HG03108 (cell line): ENCODE data around the gene CUEDC2.
"Not testable (repeated sequence)": the region's sequence is repeated elsewhere in the genome, so short reads cannot be mapped to it uniquely, and the experiment has no call there.

Experiments
- ATAC-seq: cut with Tn5 transposase; IDR thresholded peaks from one replicate; pipeline ENCODE4 v1.9.1; 2021; ENCODE audit warnings: moderate library complexity; ENCODE audit not compliant: unreplicated experiment

The CUEDC2 gene

GRCh38 chr10:102455893-102456471 lies 23.6 kb upstream of the CUEDC2 start:
- ATAC-seq = no peak

DNA sequence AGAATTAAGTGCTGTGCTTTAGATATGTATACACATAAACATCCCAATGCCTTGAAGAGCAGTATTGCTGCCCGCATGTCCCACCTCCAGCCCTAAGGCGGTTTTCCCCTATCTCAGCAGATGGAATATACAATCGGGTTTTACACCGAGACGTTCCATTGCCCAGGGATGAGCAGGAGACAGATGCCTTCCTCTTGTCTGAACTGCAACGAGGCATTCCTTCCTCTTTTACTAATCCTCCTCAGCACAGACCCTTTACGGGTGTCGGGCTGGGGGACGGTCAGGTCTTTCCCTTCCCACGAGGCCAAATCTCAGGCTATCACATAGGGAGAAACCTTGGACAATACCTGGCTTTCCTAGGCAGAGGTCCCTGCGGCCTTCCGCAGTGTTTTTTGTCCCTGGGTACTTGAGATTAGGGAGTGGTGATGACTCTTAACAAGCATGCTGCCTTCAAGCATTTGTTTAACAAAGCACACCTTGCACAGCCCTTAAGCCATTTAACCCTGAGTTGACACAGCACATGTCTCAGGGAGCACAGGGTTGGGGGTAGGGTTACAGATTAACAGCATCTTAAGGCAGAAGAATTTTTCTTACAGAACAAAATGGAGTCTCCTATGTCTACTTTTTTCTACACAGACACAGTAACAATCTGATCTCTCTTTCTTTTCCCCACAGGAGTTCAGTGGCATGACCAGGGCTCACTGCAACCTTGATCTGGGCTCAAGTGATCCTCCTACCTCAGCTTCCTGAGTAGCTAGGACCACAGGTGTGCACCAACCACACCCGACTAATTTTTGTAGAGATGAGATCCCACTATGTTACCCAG lies 22.5 kb upstream of the CUEDC2 start:
- not testable (repeated sequence) for ATAC-seq

DNA sequence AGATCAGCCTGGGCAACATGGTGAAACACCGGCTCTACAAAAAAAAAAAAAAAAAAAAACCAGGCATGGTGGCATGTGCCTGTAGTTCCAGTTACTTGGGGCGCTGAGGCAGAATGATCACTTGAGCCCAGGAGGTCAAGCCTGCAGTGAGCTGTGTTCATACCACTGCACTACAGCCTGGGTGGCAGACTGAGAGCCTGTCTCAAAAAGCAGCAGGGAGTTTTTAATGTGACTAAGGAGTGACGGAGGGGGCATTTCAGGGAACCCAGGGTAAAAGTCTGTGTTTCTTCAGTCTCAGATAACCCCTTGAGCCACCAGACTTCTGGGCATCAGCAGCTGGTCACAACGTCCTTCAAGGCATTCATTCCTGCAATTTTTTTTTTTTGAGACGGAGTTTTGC lies 21.1 kb upstream of the CUEDC2 start:
- ATAC-seq = no peak

DNA sequence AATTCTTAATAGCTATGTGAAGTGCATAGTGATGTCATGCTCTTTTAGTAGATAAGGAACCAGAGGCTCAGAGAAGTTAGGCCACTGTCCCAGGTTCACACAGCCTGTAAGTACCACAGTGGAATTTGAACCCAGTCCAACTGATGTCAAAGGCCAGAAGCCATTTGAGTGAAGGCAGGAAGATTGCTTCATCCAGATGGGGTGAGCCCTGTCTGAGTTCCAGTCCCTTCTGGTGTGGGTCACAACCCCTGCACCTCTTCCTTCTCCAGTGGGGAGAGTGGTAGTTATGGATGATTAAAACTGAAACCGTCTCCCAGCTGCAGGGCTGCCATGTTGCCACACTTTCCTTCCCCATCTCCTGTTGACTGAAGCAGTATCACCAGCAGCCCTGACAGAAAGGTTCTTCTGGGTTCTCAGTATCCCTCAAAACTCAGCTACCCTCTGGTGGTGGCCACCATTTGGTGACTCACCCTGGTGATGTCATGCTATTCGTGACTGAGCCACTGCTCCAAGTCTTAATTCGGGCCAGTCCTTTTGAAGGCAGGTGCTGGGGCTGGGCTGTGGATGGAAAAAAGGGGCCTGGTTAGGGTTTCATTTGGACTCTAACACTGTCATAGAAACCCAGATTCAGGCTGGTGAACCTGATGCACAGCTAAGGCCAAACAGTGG lies 20.4 kb upstream of the CUEDC2 start:
- ATAC-seq = no peak

DNA sequence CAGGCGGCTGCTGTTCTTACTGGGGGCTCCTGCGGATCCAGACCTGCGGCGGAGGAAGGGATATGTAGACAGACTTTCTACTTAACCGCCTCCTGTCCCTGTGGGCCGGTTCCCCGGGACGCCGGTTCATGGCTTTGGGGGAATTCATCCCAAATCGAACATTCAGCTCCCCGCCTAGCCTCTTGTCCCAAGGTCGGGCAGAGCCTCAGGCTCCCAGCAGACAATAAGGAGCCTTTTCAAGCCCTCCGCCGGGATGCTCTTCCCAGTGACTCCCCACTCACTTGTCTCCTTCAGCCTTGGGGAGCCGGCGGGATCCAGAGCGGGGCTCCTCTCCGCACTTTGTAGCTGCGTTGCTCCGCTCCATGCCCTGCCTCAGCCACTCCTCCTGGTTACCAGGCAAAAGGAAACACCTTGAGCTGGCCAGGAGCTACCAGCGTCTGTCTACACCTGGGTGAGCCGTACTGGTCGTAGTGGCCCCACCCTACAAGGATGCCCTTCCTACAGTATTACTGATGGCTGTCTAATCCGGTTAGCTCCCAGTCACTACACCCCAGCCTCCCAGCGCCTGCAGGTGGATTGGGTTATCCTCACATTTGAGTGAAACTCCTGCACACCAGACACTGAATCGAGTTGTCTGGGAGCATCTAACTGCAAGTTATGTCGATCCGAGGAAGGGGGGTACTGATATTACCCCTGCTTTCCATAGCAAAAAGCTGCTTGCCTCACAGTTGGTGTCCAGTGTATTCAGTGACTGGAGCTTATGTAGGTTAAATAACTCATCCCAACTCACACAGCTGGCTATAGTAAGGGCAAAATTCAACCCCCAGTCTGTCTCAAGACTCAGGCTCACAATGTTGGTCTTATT lies 19.0 kb upstream of the CUEDC2 start, which contains the start of gene C10orf95:
Gene C10orf95, minus strand, starts transcription at position 439 of the 865 bp plus-strand sequence. CDS start 450 bp downstream, outside the sequence.
- ATAC-seq = no peak

GRCh38 chr10:102450374-102451104 lies 18.2 kb upstream of the CUEDC2 start:
- ATAC-seq = peak; percentile 70

GRCh38 chr10:102450124-102450373 lies 17.7 kb upstream of the CUEDC2 start:
- ATAC-seq = no peak

DNA sequence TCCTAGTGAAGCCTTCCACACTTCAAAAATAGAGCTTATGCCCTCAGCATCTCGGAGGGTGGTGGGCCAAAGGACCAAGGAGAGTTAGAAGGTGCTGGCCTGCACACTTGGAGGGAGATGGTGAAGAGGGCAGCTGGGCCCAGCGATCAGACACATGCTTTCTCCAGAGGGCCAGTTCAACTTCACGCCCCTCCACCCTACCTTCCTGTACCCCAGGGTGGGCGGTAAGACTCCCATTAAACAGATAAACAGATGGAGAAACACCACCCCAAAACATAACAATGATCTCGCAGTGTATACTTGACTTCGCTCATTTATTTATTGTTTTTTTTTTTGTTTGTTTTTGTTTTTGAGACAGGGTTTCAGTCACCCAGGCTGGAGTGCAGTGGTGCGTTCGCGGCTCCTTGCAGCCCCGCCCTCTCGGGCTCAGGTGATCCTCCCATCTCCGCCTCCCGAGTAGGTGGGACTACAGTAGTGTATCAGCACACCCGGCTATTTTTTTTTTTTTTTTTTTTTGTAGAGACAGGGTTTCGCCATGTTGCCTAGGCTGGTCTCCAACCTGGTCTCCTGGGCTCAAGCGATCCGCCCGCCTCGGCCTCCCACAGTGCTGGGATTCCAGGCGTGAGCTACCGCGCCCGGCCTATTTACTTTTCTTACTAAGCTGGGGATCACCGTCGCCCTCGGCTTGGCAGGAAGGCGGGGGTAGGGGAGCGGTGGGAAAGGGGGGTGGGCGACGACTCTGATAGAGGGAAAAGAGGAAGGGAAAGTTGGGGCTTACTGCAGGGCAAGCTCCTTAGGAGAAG lies 17.1 kb upstream of the CUEDC2 start:
- ATAC-seq = peak; percentile 59

GRCh38 chr10:102444851-102445250 lies 12.5 kb upstream of the CUEDC2 start:
- no peak for ATAC-seq

GRCh38 chr10:102438374-102438773 lies 6.0 kb upstream of the CUEDC2 start:
- ATAC-seq = no peak

DNA sequence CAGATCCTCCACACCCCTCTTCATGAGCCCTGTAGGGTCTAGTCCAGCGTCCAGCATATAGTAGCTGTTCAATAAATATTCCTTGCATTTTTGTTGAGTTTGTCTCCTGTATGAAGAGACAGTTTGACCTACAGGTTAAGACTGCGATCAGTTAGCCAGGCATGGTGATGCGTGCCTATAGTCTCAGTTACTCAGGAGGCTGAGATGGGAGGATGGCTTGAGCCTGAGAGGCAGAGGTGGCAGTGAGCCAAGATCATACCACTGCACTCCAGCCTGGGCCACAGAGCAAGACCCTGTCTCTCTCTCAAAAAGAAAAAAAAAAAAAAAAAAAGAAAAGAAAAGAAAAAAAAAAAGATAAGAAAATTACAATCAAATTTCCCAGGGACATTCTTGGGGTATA lies 5.1 kb upstream of the CUEDC2 start:
- no peak for ATAC-seq

DNA sequence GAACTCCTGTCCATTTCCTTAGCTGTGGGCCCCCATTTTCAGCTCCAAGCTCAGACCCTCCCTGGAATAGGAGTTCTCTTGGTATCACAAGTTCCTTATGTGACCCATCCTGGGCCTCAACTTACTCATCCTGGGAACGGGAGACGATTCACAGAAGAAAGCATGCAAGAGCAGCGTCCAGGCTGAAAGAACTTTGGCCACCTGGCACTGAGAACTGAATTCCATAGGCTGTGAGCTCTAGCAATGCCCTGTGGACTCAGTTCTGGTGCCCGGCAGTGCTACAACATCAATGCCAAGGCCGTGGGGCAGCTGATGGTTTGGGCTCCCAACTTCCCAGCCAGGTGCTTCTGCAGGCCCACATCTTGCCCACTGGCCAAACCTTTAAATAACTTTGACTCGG lies 3.9 kb upstream of the CUEDC2 start:
- ATAC-seq = no peak

GRCh38 chr10:102435529-102436233 lies 3.3 kb upstream of the CUEDC2 start:
- no peak for ATAC-seq

DNA sequence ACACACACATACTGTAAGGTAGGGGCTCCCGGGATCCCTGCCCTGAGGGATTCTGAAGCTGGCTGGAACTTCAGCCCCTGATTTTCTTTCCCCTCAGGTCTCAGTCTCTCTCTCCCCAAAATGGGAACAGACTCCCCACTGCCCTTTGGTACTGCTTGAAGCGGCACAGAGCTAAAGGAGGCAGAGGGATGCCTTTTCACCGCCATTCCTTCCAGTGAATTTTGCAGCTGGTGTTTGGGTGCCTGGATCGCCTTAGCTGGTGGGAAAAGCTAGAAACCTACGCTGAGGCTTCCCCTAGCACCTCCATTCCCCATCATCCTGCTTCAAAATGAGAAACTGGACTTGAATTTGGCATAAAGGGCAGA lies 2.7 kb upstream of the CUEDC2 start:
- ATAC-seq = no peak

DNA sequence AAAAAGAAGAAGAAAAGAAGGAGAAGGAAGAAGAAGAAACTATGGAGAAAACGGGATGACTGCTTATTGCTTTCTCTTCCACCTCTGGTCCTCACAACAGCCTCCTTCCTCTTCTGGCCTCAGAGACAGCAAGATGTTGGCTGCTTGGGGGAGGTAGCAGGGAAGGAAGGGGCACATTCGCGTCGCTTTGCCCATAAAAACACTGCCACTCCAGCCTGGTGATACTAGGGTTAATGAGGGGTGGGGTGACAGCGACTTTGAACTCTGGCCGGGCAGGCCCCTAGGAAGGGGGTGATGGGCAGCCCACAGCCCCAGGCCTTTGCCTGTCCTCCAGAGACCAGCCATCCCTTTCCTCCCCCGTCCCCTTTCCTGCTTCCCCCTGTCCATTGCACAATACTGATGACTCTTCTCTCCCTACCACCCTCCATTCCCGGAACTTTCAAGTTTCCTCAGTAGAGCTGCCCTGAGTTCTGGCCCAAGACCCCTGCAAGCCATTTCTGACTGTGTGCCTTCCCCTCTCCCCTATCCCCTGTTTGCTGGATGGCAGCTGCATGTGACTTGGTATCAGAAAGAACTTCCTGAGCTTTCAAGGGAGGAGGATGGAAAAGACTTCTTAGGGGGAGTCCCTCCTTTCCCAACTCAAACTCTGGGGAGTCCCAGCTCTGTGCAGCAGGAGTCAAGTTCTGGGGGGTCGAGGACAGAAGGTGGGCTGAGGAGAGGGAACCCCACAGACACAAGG lies 2.2 kb upstream of the CUEDC2 start:
- no peak for ATAC-seq

- no peak for ATAC-seq
Observed at GRCh38 chr10:102433619-102434046, 1.3 kb upstream of the CUEDC2 start.

GRCh38 chr10:102431452-102432124 lies 786 bp downstream of the CUEDC2 start:
- no peak for ATAC-seq

DNA sequence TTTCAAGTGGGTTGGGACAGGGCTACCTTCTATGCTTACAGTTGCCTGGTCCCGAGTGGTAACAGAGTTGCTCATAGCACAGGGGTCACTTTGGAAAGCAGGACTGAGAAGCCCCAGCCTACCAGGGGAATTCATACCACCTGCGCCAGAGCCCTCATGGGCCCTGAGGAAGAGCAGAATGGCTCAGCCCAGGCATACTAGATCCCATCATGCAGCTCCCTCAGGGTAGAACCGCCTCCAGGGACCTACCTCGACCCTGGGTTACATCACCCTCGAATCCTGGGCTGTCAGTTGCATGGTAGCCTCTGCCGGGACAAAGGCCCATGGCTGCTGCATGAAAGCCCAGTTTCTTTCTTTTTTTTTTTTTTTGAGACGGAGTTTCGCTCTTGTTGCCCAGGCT lies 2.9 kb downstream of the CUEDC2 start:
- ATAC-seq = no peak
